Left ventricle myocardium superior (tissue), 1 donor: ENCODE measurements around the gene CPNE9. TPM values are rescaled to one million over a fixed set of nuclear protein-coding genes. Genes with fewer than 3 reads are reported as not detected.
A peak's percentile ranks its signal among the peaks of the same experiment; 100 is the strongest.
"Not testable (repeated sequence)": the region's sequence is repeated elsewhere in the genome, so short reads cannot be mapped to it uniquely, and the experiment has no call there.

Source experiments
- ATAC-seq: fragments of 200-7000 bp; cut with Tn5 transposase; one replicate; pipeline ENCODE4 v1.9.1; 2020; ENCODE audit warnings: mild to moderate bottlenecking, moderate library complexity
- DNase-seq: peaks from one replicate; pipeline ENCODE4 v3.0.0-alpha.2; 2020
- intact Hi-C: fragments of 100-400 bp; cut with micrococcal nuclease; formaldehyde crosslinking; loops from one replicate; pipeline ENCODE4 v1.11.0; 2022
- total RNA-seq: library from RNA; stranded (reverse); fragmentation: NEBNext Ultra II Directional; extraction: Animal tissue kit (Norgen Biotek cat#: 25700); gene quantifications from one replicate; pipeline ENCODE4 v1.2.1, GENCODE V29; 2021
- donor health status: DM: no; HTN: yes; CAD: no; lungs with severe emphysema.

Gene CPNE9
- total RNA-seq, 1 donor from 2014 or later, result not detected

DNA sequence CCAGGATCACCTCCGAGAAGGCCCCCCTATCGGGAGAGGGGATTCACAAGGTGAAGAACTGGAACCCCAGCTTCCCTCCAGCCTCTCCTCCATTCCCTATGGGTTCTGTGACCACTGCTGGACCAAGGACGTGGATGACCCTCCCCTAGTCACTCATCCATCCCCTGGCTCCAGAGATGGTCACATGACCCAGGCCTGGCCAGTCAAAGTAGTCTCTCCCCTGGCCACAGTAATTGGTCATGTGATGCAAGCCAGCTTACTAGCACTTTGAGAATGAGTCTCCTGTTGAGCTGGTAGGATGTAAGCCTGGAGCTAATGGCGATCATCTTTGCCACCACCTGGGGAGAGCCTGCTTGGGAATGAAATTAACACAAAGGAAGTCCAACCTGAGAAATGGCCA, 62.2 kb downstream of the CPNE9 start:
- no peak for DNase-seq
- ATAC-seq, result no peak
- intact Hi-C loops, result no loop called here

DNA sequence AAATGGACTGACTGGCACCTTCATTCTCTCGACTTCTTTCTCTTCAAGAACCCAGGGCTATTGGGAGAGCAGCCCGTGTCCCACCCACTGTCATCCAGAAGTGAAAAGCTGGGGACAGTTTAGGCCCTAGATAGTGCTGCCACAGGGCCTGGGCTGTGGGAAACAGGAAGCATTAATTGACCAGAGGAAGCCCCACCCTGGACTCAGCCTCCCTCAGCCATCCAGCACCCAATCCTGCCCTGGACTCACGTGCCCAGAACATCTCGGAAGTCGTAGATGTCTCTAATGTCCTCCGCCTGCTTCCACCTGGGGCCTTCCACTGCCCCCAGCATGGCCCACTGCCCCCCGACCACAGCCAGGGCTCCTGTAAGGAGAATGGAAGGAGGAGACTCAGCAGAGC, 63.8 kb downstream of the CPNE9 start:
- intact Hi-C loops, result no loop called here
- DNase-seq, result no peak
- ATAC-seq, result peak; percentile 13

DNA sequence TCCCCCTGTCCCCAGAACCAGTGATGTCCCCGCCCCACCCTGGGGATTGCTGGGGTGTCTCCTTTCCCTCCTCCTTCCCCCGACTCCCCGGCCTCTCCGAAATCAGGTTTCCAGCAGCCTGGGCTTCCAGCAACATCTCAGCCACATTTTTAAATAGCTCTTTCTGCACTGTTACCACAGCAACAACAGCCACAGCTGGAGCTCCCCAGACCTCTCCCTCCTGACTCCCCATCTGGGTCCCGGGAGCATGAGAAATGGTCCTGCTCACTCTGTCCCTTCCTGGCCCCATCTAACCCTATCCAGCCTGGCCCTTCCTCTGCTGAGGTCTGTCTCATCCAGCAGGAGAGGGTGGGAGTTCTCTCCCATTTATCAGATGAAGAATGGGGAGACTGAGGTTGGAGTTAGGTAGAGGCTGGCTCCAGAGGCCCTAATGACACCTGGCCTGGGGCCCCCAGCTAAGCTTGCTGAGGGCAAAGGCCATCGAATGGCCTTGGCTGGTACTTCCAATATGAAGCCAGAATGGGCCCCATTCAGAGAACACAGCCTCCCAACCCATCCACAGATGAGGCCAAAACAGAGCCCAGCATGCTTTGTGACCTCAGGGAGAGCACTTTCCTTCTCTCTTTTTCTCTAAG, 64.6 kb downstream of the CPNE9 start:
- ATAC-seq, result no peak
- no peak for DNase-seq
- intact Hi-C loops, result no loop called here

DNA sequence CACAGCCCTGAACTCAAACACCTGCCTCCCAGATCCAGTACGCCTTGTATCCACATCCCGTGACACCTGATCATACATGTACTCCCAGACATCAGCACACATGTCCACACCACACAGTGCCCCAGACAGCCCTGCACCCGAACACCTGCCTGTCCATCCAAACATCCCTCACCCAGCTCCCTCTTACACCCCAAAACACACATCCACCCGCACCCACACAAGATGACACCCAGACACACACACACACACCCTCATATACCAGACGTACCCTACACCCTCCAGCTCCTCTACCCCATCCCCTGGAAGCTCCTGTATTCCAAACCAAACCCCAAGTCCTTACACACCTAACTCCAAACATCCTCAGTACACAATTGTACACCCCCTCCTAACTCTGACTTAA, 65.4 kb downstream of the CPNE9 start:
- intact Hi-C loops, result no loop called here
- ATAC-seq (peak; percentile 1), DNase-seq (no peak)

DNA sequence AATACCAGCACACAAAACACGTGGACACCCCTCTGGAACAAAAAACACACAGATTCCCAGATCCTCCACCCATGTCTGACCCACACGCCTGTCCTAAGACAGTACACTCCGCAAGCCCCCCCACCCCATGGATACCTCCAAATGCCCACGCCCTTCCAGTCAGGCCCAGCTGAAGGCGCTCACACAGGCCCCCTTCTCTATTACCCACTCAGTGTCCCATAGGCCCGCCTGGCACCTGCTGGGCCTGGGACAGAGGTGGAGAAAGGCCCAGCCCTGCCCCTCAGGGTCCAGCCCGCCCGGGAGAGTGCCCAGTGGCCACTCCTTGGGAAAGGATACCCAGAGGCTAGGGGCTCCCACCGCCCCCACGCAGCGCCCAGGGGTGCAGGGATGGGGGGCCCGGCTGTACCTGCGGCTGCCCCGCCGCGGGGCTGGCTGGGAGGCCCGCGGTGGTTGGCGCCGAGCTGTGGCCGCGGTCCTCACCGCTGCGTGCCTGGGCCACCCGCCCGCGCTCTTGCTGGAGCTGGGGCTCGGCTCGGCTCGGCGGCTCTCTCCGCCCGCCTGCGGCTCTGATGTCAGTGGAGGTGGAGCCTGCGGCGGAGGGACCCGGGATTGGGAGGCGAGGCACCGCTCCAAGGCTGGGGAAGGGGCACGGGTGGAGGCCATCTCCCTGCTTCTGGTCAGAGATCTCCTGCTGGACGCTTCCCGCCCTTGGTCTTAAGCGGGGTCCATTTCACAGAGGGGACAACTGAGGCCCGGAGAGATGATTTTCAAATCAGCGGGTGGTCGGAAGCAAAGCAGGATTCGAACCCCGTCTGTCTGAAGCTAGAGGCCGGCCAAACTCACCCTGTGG, 66.0 kb downstream of the CPNE9 start, which contains the start of gene CAMK1:
Gene CAMK1 (minus strand): TSS at position 522 of the 850 bp plus-strand sequence. CDS start 2,198 bp downstream, outside the sequence.
- peak; percentile 95 for ATAC-seq

DNA sequence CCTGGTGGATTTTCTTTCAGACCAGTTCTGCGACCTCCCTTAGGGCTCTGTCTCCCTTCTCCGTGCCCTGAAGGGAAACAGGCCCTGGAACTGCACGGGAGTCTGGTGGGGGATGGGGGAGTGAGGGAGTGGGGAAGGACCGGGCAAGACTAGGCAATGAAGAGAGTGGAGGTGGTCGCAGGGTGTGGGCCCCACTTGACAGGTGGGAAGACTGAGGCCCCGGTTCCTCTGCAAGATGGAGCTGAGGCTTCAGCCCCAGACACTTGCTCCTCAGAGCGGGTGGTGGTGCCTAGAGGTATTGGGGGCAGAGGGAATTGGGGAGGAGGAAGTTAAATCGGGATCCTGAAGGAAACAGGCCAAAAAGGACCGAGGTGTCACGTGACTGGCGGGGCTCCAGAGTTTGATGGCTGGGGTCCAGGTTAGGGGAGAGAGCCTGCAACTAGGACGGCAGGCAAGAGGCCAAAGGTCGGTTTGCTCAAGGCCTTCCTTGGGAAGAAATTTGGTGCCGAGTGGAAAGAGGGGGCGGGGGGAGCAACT, 66.7 kb downstream of the CPNE9 start:
- intact Hi-C loops, result no loop called here
- peak; percentile 50 for ATAC-seq
- peak; percentile 92 for DNase-seq

More for the DNA sequence above, 66.0 kb downstream of the CPNE9 start, which contains the start of gene CAMK1:
- DNase-seq, result peak; percentile 92
- intact Hi-C loops, result no loop called here

DNA sequence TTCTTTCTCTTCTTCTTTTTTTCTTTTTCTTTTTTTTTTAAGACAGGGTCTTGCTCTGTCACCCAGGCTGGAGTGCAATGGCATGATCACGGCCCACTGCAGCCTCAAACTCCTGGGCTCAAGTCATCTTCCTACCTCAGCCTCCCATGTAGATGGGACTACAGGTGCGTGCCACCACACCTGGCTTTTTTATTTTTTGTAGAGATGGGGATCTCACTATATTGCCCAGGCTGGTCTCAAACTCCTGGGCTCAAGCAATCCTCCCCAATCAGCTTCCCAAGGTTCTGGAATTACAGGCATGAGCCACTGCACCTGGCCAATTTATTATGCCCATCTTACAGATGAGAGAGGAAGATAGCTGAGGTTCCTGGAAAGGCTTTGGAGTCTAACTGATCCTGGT, 67.4 kb downstream of the CPNE9 start:
- DNase-seq, ATAC-seq, intact Hi-C loops: not testable (repeated sequence)

DNA sequence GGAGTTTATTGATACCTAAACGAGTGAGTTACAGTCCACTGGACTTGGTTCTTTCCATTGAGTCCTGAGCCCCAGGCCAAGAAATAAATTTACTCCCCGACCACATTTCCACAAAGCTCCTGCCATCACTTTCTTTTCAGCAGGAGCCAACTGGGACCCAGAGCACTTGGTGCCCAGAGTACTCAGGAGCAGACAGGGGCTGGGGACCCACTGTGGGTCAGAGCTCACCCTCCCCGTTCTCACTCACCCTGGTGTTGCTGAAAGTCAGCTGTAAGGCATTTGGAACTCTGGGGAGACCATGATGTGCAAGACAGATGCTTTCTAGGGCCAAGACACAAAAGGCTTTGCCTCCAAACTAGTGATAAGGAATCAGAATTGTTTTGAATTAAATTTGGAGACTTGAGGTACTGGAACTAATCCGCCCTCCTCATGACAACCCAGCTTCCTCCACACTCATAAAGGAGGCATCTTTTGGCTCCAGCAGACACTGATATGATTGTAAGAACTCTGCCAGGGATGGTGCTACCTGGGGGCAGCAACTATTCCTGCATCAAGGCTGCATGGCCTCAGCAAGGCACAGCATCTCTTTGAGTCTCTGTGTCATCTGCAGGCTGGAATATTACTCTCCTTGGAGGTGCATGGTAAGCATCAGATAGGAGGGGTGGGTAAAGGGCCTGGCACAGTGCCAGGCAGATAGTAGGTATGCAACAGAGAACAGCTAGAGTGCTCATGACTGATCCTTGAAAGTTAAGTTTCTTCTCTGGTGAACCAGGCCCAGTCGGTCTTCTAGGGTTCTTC, 73.5 kb downstream of the CPNE9 start:
- ATAC-seq, result no peak
- no peak for DNase-seq
- intact Hi-C loops, result no loop called here

DNA sequence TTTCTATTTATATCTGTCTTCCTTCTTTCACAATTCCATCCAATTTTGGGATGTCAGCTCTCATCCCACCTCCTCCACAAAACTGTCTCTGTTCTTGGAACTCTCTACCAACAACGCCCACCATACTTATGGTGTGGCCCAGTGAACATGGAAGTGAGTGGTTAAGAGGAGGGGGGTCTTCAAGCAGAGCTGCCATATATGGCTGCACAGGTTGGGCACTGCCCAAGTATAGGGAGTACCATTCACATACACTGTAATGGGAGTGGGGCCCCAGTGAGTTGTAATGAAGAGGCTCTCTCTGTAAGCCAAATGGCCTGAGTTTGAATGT, 74.0 kb downstream of the CPNE9 start:
- intact Hi-C loops, result no loop called here
- DNase-seq (no peak), ATAC-seq (no peak)

DNA sequence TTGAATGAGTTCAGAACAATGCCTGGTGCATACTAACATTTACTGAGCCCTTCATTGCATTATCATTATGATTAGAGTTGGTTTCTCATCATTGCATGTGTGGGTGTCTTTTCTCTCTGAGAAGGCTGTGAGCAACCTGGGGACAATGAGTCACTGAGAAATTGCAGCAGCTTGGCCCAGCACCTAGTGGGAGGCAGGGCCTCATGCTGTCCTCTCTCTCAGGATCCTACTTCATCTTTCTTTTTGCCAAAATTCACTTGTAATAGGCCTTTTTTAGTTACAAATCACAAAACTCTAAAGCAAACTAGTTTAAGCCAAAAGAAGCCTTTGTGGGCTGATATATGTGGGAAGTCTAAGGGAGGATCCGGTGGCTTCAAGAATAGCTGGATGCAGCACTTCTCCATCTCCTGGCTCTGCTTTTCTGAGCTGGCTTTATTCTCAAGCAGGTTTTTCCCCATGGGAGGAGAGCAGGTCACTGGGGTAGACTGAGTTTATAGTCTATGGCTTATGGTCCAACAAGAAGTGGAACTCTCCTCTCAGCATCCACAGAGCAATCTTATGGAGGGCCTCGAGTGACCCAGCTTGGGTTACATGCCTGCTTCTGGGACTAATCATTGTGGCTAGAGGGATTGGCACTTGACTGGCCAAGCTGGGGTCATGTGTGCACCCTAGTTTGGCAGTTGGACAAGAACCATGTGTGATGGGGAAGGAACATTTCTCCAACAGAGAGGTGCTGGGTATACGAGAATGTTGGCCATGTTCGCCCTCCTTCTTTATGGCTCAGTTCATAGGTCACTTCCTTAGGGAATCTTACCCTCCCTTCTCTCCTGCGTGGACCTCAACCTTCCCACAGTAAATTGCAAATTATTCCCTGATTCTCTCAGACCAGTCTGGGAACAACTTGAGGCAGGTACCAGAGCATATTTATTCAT, 74.8 kb downstream of the CPNE9 start:
- intact Hi-C loops, result no loop called here
- no peak for DNase-seq
- ATAC-seq, result no peak

DNA sequence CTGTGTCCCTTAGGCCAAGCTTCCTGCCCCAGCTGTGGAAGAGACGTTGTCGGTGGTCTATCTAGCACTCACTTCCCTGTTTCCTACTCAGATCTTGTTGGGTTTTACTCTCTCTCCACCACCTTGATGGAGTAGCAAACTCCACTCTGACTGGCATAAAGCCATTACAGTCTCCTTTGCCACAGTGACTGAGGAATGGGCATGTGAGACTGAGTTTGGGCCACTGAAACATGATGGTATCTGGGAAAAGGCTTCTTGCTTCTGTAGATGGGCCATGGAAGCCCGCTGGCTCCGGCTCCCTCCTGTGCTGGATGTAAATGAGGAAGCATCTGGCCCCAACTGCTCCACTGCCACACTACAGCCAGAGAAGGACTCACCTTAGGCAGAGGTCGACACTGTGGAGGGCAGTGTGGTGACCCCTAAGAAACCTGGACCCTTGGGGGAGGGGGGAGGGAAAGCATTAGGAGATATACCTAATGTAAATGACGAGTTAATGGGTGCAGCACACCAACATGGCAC, 75.5 kb downstream of the CPNE9 start:
- intact Hi-C loops, result no loop called here
- no peak for ATAC-seq
- DNase-seq, result no peak

Other genes with a start within 250 kb of the CPNE9 start
- gene LHFPL4, start 150.0 kb upstream of the CPNE9 start, total RNA-seq, result not detected
- 45.3 TPM for gene MTMR14, start 54.3 kb upstream of the CPNE9 start, total RNA-seq
- 9.9 TPM for gene BRPF1, start 27.9 kb downstream of the CPNE9 start, total RNA-seq
- gene OGG1, start 46.1 kb downstream of the CPNE9 start, total RNA-seq, result 8.8 TPM
- 11.7 TPM for gene CAMK1, start 66.1 kb downstream of the CPNE9 start, total RNA-seq
- gene TADA3, start 88.6 kb downstream of the CPNE9 start, total RNA-seq, result 45.9 TPM
- 55.3 TPM for gene ARPC4, start 89.2 kb downstream of the CPNE9 start, total RNA-seq
- 11.0 TPM for gene TTLL3, start 106.4 kb downstream of the CPNE9 start, total RNA-seq
- 37.9 TPM for gene RPUSD3, start 140.2 kb downstream of the CPNE9 start, total RNA-seq
- 2.5 TPM for gene CIDEC, start 176.4 kb downstream of the CPNE9 start, total RNA-seq
- 18.4 TPM for gene JAGN1, start 186.8 kb downstream of the CPNE9 start, total RNA-seq
- gene IL17RE, start 199.0 kb downstream of the CPNE9 start, total RNA-seq, result 0.45 TPM
- gene IL17RC, start 213.3 kb downstream of the CPNE9 start, total RNA-seq, result 36.0 TPM
- gene CRELD1, start 230.0 kb downstream of the CPNE9 start, total RNA-seq, result 62.7 TPM
- 0.35 TPM for gene PRRT3, start 248.6 kb downstream of the CPNE9 start, total RNA-seq